CD14-positive monocyte (primary cell): ENCODE data around the gene SCAMP5. TPM values are rescaled to one million over a fixed set of nuclear protein-coding genes. Genes with fewer than 3 reads are reported as not detected.

ENCODE experiments used
- DNase-seq, 3 donors: peaks; one replicate each; pipeline ENCODE4 v3.0.0-alpha.2; 2011 to 2022
- H2AFZ ChIP-seq: 2 replicates; pipeline ENCODE4 v1.6.0; 2012; ENCODE audit warnings: mild to moderate bottlenecking, low read depth, low read length, inconsistent platforms; ENCODE audit not compliant: insufficient read depth, poor library complexity, severe bottlenecking
- H3K27ac ChIP-seq, 2 donors: 1 replicate in 1 of 2; 2 replicates in 1 of 2; pipeline ENCODE4 v1.5.1; 2012 to 2013; ENCODE audit warnings: low read length in 2 of 2, control low read depth in 1 of 2, inconsistent platforms in 1 of 2, low read depth in 1 of 2, mild to moderate bottlenecking in 1 of 2
- H3K27me3 ChIP-seq, 2 donors: one replicate each; pipeline versions ENCODE4 v1.6.0 to v1.6.1; 2011 to 2013; ENCODE audit warnings: low read length in 2 of 2; ENCODE audit not compliant: control insufficient read depth in 2 of 2, insufficient read depth in 2 of 2
- H3K36me3 ChIP-seq, 2 donors: replicated peaks in 1 of 2; 1 replicate in 1 of 2; 2 replicates in 1 of 2; pipeline versions ENCODE4 v1.5.1 to v1.6.1; 2012 to 2013; ENCODE audit warnings: low read length in 2 of 2, control low read depth in 1 of 2, inconsistent platforms in 1 of 2, mild to moderate bottlenecking in 1 of 2; ENCODE audit not compliant: insufficient read depth in 2 of 2, control insufficient read depth in 1 of 2
- H3K4me1 ChIP-seq, 2 donors: 1 replicate in 1 of 2; 2 replicates in 1 of 2; pipeline versions ENCODE4 v1.5.1 to v1.6.1; 2012 to 2013; ENCODE audit warnings: low read length in 2 of 2, control low read depth in 1 of 2, inconsistent platforms in 1 of 2, mild to moderate bottlenecking in 1 of 2, moderate library complexity in 1 of 2; ENCODE audit not compliant: insufficient read depth in 2 of 2, control insufficient read depth in 1 of 2
- H3K4me2 ChIP-seq: replicated peaks from 2 replicates; pipeline ENCODE3; 2012; ENCODE audit warnings: low read length, moderate library complexity, mild to moderate bottlenecking; ENCODE audit not compliant: poor library complexity, severe bottlenecking; ENCODE audit errors: extremely low read depth
- H3K4me3 ChIP-seq, 3 experiments: fragments of 200-600 bp in 1 of 3; sonication (generic) in 1 of 3; replicated peaks in 1 of 3; 1 replicate in 2 of 3; 2 replicates in 1 of 3; pipeline ENCODE4 v1.5.1; 2011 to 2013; ENCODE audit warnings: low read length in 3 of 3, mild to moderate bottlenecking in 3 of 3, control low read depth in 2 of 3, low read depth in 2 of 3, inconsistent platforms in 1 of 3, moderate library complexity in 1 of 3
- H3K79me2 ChIP-seq: 2 replicates; pipeline ENCODE4 v1.6.0; 2012; ENCODE audit warnings: mild to moderate bottlenecking, control low read depth, inconsistent platforms, low read length, moderate library complexity; ENCODE audit not compliant: insufficient read depth
- H3K9ac ChIP-seq: 2 replicates; pipeline ENCODE4 v1.6.0; 2017; ENCODE audit warnings: low read length, mild to moderate bottlenecking; ENCODE audit not compliant: insufficient read depth, poor library complexity, severe bottlenecking
- H3K9me3 ChIP-seq, 2 donors: replicated peaks in 1 of 2; 1 replicate in 1 of 2; 2 replicates in 1 of 2; pipeline versions ENCODE4 v1.5.1 to v1.6.1; 2012 to 2013; ENCODE audit warnings: low read length in 2 of 2, control low read depth in 1 of 2; ENCODE audit not compliant: control insufficient read depth in 1 of 2, insufficient read depth in 1 of 2
- H4K20me1 ChIP-seq: 2 replicates; pipeline ENCODE4 v1.6.0; 2012; ENCODE audit warnings: mild to moderate bottlenecking, low read length, control low read depth, moderate library complexity; ENCODE audit not compliant: insufficient read depth
- H3K27ac Mint-ChIP-seq, 7 donors: one replicate each; pipeline ENCODE4 v1.8.0; 2020; ENCODE audit warnings: mild to moderate bottlenecking in 7 of 7, mixed read lengths in 7 of 7, moderate library complexity in 6 of 7, inconsistent platforms in 2 of 7
- H3K27me3 Mint-ChIP-seq, 3 donors: one replicate each; pipeline ENCODE4 v1.8.0; 2021 to 2022; ENCODE audit warnings: low read depth in 3 of 3, mild to moderate bottlenecking in 3 of 3, mixed read lengths in 3 of 3, moderate library complexity in 3 of 3, inconsistent platforms in 1 of 3
- H3K36me3 Mint-ChIP-seq, 2 donors: one replicate each; pipeline ENCODE4 v1.8.0; 2020; ENCODE audit warnings: mixed read lengths in 2 of 2, inconsistent platforms in 1 of 2, mild to moderate bottlenecking in 1 of 2
- H3K4me1 Mint-ChIP-seq: one replicate; pipeline ENCODE4 v1.8.0; 2020; ENCODE audit warnings: mild to moderate bottlenecking, mixed read lengths
- H3K4me3 Mint-ChIP-seq, 2 donors: one replicate each; pipeline ENCODE4 v1.8.0; 2020; ENCODE audit warnings: mild to moderate bottlenecking in 2 of 2, mixed read lengths in 2 of 2, moderate library complexity in 1 of 2
- H3K9me3 Mint-ChIP-seq, 7 donors: one replicate each; pipeline ENCODE4 v1.8.0; 2020 to 2022; ENCODE audit warnings: mixed read lengths in 7 of 7, mild to moderate bottlenecking in 6 of 7, moderate library complexity in 6 of 7, inconsistent platforms in 2 of 7
- CTCF ChIP-seq: fragments of 200-600 bp; IDR thresholded peaks from one replicate; pipeline ENCODE4 v1.8.0; 2022; ENCODE audit warnings: antibody characterized with exemption, mild to moderate bottlenecking
- WGBS: methylation state at CpG from one replicate; pipeline ENCODE4 v1.1.5; 2013; ENCODE audit warnings: missing lambda C conversion rate; ENCODE audit not compliant: insufficient coverage; 5-methylcytosine and 5-hydroxymethylcytosine counted together
- intact Hi-C, 2 donors: fragments of 100-400 bp; cut with micrococcal nuclease; formaldehyde crosslinking; loops; one replicate each; pipeline versions ENCODE4 v1.15.0 to v1.15.1; 2023
- polyA plus RNA-seq, 3 donors: library from polyadenylated mRNA; depleted of rRNA in 1 of 3; unstranded in 2 of 3; stranded (reverse) in 1 of 3; fragments of 300-500 nt in 2 of 3; fragments of >200 nt in 1 of 3; fragmentation: Illumina TruSeq in 2 of 3; gene quantifications; 1 replicate in 2 of 3; 2 replicates in 1 of 3; pipeline ENCODE4 v1.2.3, GENCODE V29; 2012 to 2021

Gene SCAMP5
- polyA plus RNA-seq, 3 donors: 0.08 to 0.32 TPM; not detected in 1

DNA sequence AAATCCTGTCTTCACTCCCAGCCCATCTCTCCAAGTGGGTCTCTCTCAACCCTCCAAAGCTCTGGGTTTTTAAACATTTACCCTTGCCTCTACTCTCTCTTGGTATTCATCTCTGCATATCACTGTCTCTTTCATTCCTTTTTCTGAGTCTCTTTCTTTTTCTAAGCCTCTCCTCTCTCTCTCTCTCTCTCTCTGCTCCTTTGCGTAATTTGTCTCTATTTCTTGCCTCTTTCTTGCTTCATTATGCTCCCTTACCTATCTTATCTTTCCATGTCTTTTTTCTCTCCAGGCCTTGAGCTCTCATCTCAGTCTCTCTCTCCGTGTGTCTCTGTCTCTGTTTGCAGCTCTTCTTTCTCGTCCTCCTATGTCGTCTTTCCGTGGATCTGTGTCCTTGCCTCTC, 678 bp upstream of the SCAMP5 start:
- no peak for TF ChIP-seq CTCF
- Mint-ChIP-seq H3K36me3 (peaks cover 0 to 3% of the 10 kb centered on the region in 2 donors), H3K27ac (no peak overlapping the region), H3K9me3 (peaks cover 0 to 9% (median 5%) of the 10 kb centered on the region in 7 donors), H3K27me3 (peaks cover 32 to 49% (median 34%) of the 10 kb centered on the region in 3 donors), H3K4me1 (peaks cover 18% of the 10 kb centered on the region), H3K4me3 (peak overlapping the region; percentile 77 to 86)
- no peak overlapping the region for H2AFZ ChIP-seq
- no peak overlapping the region for H3K27ac ChIP-seq
- H3K4me3 ChIP-seq: peak overlapping the region in 1 of 3 experiments; percentile 84
- no peaks in the 10 kb centered on the region for H3K9me3 ChIP-seq
- DNase-seq: no peak
- no peaks in the 10 kb centered on the region for H3K36me3 ChIP-seq
- H3K9ac ChIP-seq: no peak overlapping the region
- no peaks in the 10 kb centered on the region for H3K79me2 ChIP-seq
- peak overlapping the region; percentile 90 for H3K4me2 ChIP-seq
- no peaks in the 10 kb centered on the region for H4K20me1 ChIP-seq
- peaks cover 13 to 29% of the 10 kb centered on the region in 2 donors for H3K27me3 ChIP-seq
- H3K4me1 ChIP-seq: peaks cover 10 to 11% of the 10 kb centered on the region in 2 donors
- intact Hi-C loops: no loop called here
- WGBS: 83% methylated on average over 5 of the region's 5 CpGs

DNA sequence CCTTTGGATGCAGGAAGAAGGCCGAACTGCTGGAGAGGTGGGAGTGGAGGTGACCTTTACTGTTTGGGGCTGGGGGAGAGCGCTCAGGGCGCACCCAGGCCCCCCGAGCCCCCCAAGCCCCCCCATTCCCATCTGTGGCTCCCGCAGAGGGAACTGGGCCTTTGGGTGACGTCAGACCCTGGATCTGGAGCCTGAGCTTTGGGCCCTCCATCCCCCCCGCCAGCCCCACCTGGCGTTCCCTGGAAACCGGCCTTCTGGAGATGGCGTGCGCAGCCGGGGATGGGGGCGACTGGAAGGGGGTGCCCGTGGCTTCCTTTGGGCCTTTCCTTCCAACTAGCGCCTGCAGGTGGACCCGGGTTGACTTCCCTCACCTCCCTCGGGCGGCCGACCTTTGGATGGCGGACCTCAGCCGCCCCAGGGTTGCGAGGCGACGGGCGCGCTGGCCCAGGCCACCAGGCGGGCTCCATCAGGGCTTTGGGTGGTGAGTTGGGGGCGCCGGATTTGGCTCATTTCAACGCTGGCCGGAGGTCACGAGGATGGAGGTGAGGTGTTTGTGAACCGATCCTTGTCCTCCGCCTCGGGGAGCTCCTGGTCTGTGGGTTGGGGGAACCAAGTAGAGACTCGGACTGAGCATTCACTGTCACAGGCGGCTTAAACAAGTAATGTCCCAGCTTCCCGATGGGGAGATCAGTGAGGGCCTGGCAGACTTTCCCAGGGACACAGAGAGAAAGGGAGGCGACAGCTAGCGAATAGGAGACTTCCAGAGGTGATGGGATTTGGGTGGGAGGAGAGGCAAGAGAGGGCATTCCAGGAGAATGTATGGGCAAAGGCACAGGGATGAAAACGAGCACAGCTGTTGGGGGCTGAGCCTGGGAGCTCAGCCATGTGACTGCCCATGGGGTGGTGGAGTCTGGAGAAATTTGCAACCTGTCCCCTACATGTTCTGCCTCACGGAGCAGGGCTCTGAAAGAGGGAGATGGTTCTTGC, 709 bp downstream of the SCAMP5 start:
- intact Hi-C loops: no loop called here
- H3K27ac Mint-ChIP-seq: peak overlapping the region in 1 of 7 donors; percentile 25
- WGBS: 28% methylated on average over 30 of the region's 42 CpGs

More for the DNA sequence above, 709 bp downstream of the SCAMP5 start:
- Histone ChIP-seq H2AFZ (peak overlapping the region; percentile 70), H3K27me3 (peaks cover 13 to 29% of the 10 kb centered on the region in 2 donors), H3K27ac (no peak overlapping the region), H3K9me3 (no peaks in the 10 kb centered on the region), H4K20me1 (no peaks in the 10 kb centered on the region), H3K4me2 (peak overlapping the region; percentile 90), H3K9ac (peak overlapping the region; percentile 46), H3K36me3 (no peaks in the 10 kb centered on the region), H3K79me2 (no peaks in the 10 kb centered on the region), H3K4me3 (peak overlapping the region; percentile 49 to 84 (median 58)), H3K4me1 (peaks cover 10 to 11% of the 10 kb centered on the region in 2 donors)
- Mint-ChIP-seq H3K36me3 (peaks cover 0 to 3% of the 10 kb centered on the region in 2 donors), H3K9me3 (peaks cover 0 to 9% (median 5%) of the 10 kb centered on the region in 7 donors), H3K4me3 (peak overlapping the region; percentile 77 to 89), H3K27me3 (peaks cover 31 to 42% (median 34%) of the 10 kb centered on the region in 3 donors), H3K4me1 (peaks cover 18% of the 10 kb centered on the region)
- TF ChIP-seq CTCF: no peak
- DNase-seq: no peak
